ENCODE measurements around the gene SUSD1. TPM values are rescaled to one million over a fixed set of nuclear protein-coding genes. Genes with fewer than 3 reads are reported as not detected.

SUSD1 gene
- total RNA-seq, 1 experiment from 2014 or later = 8.1 TPM

DNA sequence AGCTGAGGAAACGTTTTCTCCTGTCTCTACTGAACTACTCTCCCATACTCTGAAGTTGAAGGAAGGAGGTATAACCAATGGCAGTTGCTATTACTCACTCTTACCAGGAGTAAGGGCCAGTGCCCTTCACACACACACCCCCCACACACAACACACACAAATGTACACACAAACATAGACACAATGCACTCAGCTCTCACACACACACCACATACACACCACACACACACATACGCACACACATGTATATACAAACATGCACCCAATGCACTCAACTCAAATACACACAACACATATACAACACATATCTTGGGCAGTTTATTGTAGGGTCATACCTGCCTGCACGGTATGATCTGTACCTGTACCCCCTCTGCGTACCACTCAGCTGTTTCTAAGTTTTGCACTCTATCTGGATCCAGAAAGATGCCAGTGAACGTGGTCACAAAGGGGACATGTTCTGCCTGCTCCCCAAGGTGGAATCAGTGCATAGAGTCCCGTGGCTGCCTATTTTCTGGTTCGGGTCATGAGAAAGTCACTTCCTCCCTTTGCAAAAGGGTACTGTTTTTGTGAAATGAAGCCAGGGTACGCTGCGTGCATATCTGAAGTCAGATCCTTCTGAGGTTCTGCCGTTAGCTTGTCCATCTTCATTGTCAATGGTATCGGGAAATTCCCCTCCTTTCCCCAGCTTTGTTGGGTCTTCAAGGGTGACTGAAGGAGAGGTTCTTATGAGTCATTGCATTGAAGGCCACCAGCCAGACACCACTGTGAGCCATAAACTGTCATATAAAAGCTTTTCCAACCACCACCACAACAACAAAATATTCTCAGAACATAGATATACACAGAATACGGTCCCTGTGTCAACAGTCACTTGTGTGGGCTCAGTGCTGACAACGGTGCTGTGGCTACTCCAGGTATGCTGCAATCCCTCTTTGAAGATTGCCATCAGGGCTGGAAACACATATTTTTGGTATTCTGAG, 146.6 kb downstream of the SUSD1 start:
- Histone ChIP-seq H4K8ac (replicated peaks; ENCODE audit: insufficient read length, low read depth, low read length) (no peak overlapping the region), H3K23me2 (ENCODE audit: insufficient read length, low read depth, low read length, poor library complexity, severe bottlenecking) (no peaks in the 10 kb centered on the region), H3K23ac (ENCODE audit: insufficient read length, low read depth, low read length) (no peak overlapping the region), H2AFZ (ENCODE audit: low read length) (no peak overlapping the region), H4K5ac (ENCODE audit: insufficient read length, low read depth, low read length) (no peak overlapping the region), H3K79me1 (ENCODE audit: insufficient read depth, low read depth, low read length, poor library complexity, severe bottlenecking) (no peaks in the 10 kb centered on the region), H2BK5ac (ENCODE audit: insufficient read length, low read length) (no peak overlapping the region), H3K9ac (ENCODE audit: extremely low read depth, insufficient read length, low read length) (no peak overlapping the region), H3K4me2 (ENCODE audit: insufficient read depth, insufficient read length, low read length) (no peak overlapping the region), H3K56ac (ENCODE audit: insufficient read length, low read depth, low read length) (no peak overlapping the region), H2BK12ac (ENCODE audit: insufficient read length, low read depth, low read length) (no peak overlapping the region), H3K4ac (ENCODE audit: low read depth, low read length) (no peak overlapping the region), H3K18ac (ENCODE audit: insufficient read length, low read depth, low read length) (no peak overlapping the region), H3K9me3 (ENCODE audit: control insufficient read depth, low read depth, low read length) (no peaks in the 10 kb centered on the region), H3K14ac (ENCODE audit: insufficient read depth, low read length) (no peak overlapping the region), H3K27me3 (ENCODE audit: insufficient read depth, low read length) (no peaks in the 10 kb centered on the region; the same call in 1 of the 2 replicates), H2BK120ac (ENCODE audit: low read depth, low read length, poor library complexity, severe bottlenecking) (no peak overlapping the region), H2BK20ac (ENCODE audit: low read depth, low read length, poor library complexity, severe bottlenecking) (no peak overlapping the region), H4K91ac (ENCODE audit: insufficient read length, low read depth, low read length) (no peak overlapping the region), H4K20me1 (ENCODE audit: control insufficient read depth, insufficient read depth, insufficient read length) (no peaks in the 10 kb centered on the region), H3T11ph (ENCODE audit: low read length) (no peak overlapping the region), H3K79me2 (ENCODE audit: insufficient read depth, low read length) (no peaks in the 10 kb centered on the region), H2AK5ac (ENCODE audit: insufficient read length, low read length) (no peak overlapping the region), H2BK15ac (ENCODE audit: low read depth, low read length) (no peak overlapping the region), H3K27ac (ENCODE audit: insufficient read length, low read depth, low read length) (no peak overlapping the region), H3K4me1 (ENCODE audit: insufficient read depth, low read length) (0 out of 2 replicates have a peak, but pooled peaks cover 3% of the 10 kb centered on the region)
- no CpG with 5 or more reads among the region's 13 CpGs for WGBS (ENCODE audit: extremely low coverage, insufficient read length, low lambda C conversion rate)
- no peaks in the 10 kb centered on the region for H3K36me3 Mint-ChIP-seq (ENCODE audit: insufficient read depth in 1 of 3, low read depth in 3 of 3)
- no peak overlapping the region for H3K27ac Mint-ChIP-seq
- no peaks in the 10 kb centered on the region for H3K27me3 Mint-ChIP-seq (ENCODE audit: low read depth)
- TF ChIP-seq, protein P1, sequence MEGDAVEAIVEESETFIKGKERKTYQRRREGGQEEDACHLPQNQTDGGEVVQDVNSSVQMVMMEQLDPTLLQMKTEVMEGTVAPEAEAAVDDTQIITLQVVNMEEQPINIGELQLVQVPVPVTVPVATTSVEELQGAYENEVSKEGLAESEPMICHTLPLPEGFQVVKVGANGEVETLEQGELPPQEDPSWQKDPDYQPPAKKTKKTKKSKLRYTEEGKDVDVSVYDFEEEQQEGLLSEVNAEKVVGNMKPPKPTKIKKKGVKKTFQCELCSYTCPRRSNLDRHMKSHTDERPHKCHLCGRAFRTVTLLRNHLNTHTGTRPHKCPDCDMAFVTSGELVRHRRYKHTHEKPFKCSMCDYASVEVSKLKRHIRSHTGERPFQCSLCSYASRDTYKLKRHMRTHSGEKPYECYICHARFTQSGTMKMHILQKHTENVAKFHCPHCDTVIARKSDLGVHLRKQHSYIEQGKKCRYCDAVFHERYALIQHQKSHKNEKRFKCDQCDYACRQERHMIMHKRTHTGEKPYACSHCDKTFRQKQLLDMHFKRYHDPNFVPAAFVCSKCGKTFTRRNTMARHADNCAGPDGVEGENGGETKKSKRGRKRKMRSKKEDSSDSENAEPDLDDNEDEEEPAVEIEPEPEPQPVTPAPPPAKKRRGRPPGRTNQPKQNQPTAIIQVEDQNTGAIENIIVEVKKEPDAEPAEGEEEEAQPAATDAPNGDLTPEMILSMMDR (conservative IDR thresholded peaks at IDR 0.05) = no peak
- no peak overlapping the region for H3K4me3 Mint-ChIP-seq
- DNase-seq = no peak
- no peaks in the 10 kb centered on the region for H3K9me3 Mint-ChIP-seq
- H3K4me1 Mint-ChIP-seq = peaks cover 8% of the 10 kb centered on the region in 2 experiments
